Nephron progenitor cell (in vitro differentiated cells): ENCODE results near the gene RAPGEF4.

ENCODE experiments used
- DNase-seq: peaks from one replicate; pipeline ENCODE4 v3.0.0; 2021
- H3K27ac Mint-ChIP-seq: 2 replicates; pipeline ENCODE4 v1.8.0; 2021; ENCODE audit warnings: mild to moderate bottlenecking, moderate library complexity, mixed read lengths
- H3K27me3 Mint-ChIP-seq: 2 replicates; pipeline ENCODE4 v1.8.0; 2021; ENCODE audit warnings: mild to moderate bottlenecking, low read depth, mixed read lengths; ENCODE audit not compliant: poor library complexity
- H3K36me3 Mint-ChIP-seq: 2 replicates; pipeline ENCODE4 v1.8.0; 2021; ENCODE audit warnings: low read depth, mixed read lengths
- H3K4me1 Mint-ChIP-seq: 2 replicates; pipeline ENCODE4 v1.8.0; 2021; ENCODE audit warnings: mixed read lengths
- H3K4me3 Mint-ChIP-seq: 2 replicates; pipeline ENCODE4 v1.8.0; 2021; ENCODE audit warnings: mild to moderate bottlenecking, moderate library complexity, mixed read lengths
- H3K9me3 Mint-ChIP-seq: 2 replicates; pipeline ENCODE4 v1.8.0; 2021; ENCODE audit warnings: mild to moderate bottlenecking, moderate library complexity, mixed read lengths
- CTCF ChIP-seq: fragments of 200-600 bp; sonication (generic); IDR thresholded peaks from 2 replicates; pipeline ENCODE4 v1.5.0; 2021; ENCODE audit warnings: antibody characterized with exemption

RAPGEF4 gene

GRCh38 chr2:172723286-172723685, 12.4 kb upstream of the RAPGEF4 start:
- Mint-ChIP-seq H3K4me1 (peaks cover 28% of the 10 kb centered on the region), H3K9me3 (peaks cover 18% of the 10 kb centered on the region), H3K36me3 (peaks cover 15% of the 10 kb centered on the region), H3K27me3 (no peaks in the 10 kb centered on the region), H3K27ac (no peak overlapping the region), H3K4me3 (no peak overlapping the region)
- DNase-seq = no peak
- no peak for TF ChIP-seq CTCF

GRCh38 chr2:172724724-172725123, 10.9 kb upstream of the RAPGEF4 start:
- Mint-ChIP-seq H3K4me1 (peaks cover 28% of the 10 kb centered on the region), H3K27me3 (peaks cover 2% of the 10 kb centered on the region), H3K27ac (no peak overlapping the region), H3K36me3 (peaks cover 11% of the 10 kb centered on the region), H3K9me3 (peaks cover 8% of the 10 kb centered on the region), H3K4me3 (no peak overlapping the region)
- no peak for DNase-seq
- no peak for TF ChIP-seq CTCF

DNA sequence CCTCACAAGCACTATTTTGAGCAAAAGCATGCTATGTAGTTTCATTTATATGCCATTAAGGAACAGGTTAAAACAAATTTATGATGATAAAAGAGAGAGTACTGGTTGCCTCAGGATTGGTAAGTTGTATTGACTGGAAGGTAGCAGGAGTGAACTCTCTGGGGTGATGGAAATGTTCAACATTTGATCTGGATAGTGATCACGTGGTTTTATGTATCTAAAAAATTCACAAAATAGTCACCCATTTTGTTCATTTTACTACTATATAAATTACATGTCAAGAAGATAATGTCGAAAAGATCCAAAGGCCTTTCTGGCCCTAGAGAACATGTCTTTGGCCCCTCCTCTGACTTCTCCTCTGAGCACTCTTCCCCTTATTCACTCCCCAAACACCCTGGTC, 10.4 kb upstream of the RAPGEF4 start:
- H3K27me3 Mint-ChIP-seq = peaks cover 4% of the 10 kb centered on the region
- no peak overlapping the region for H3K27ac Mint-ChIP-seq

DNA sequence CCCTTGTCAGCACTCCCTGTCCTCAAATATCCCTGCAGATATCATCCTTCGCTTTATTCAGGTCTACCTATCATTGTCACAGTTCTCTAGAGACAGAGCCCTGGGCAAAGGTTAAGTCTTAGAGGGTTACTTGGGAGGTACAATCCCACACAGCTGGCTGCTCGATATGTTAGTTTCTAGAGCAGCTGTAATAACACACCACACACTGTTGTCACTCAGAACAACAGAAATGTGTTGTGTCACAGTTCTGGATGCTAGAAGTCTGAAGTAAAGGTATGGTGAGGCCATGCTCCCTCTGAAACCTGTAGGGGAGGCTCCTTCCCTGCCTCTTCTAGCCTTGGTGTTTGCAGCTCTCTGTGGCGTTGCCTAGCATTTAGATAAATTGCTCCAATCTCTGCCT, 9.9 kb upstream of the RAPGEF4 start:
- no peak for DNase-seq
- Mint-ChIP-seq H3K4me3 (no peak overlapping the region), H3K9me3 (peaks cover under 1% of the 10 kb centered on the region), H3K27ac (peak overlapping the region; percentile 5), H3K27me3 (peaks cover 6% of the 10 kb centered on the region), H3K4me1 (peaks cover 28% of the 10 kb centered on the region), H3K36me3 (peaks cover 4% of the 10 kb centered on the region)
- no peak for TF ChIP-seq CTCF

More for the DNA sequence above, 10.4 kb upstream of the RAPGEF4 start:
- DNase-seq = no peak
- TF ChIP-seq CTCF = no peak
- peaks cover 28% of the 10 kb centered on the region for H3K4me1 Mint-ChIP-seq
- H3K9me3 Mint-ChIP-seq = peaks cover 5% of the 10 kb centered on the region
- H3K4me3 Mint-ChIP-seq = no peak overlapping the region
- peaks cover 9% of the 10 kb centered on the region for H3K36me3 Mint-ChIP-seq

- Mint-ChIP-seq H3K27ac (peak overlapping the region; percentile 5), H3K9me3 (no peaks in the 10 kb centered on the region), H3K4me3 (no peak overlapping the region), H3K36me3 (no peaks in the 10 kb centered on the region), H3K4me1 (peaks cover 28% of the 10 kb centered on the region), H3K27me3 (peaks cover 11% of the 10 kb centered on the region)
- DNase-seq = no peak
- no peak for TF ChIP-seq CTCF
Observed at GRCh38 chr2:172726172-172726735, 9.4 kb upstream of the RAPGEF4 start.

GRCh38 chr2:172730411-172730810, 5.2 kb upstream of the RAPGEF4 start:
- H3K4me1 Mint-ChIP-seq = peaks cover 20% of the 10 kb centered on the region
- H3K27me3 Mint-ChIP-seq = peaks cover 42% of the 10 kb centered on the region
- no peak overlapping the region for H3K27ac Mint-ChIP-seq
- no peaks in the 10 kb centered on the region for H3K36me3 Mint-ChIP-seq
- no peak overlapping the region for H3K4me3 Mint-ChIP-seq
- TF ChIP-seq CTCF = no peak
- no peaks in the 10 kb centered on the region for H3K9me3 Mint-ChIP-seq
- DNase-seq = no peak
